H1 (cell line): Measurements from ENCODE around the gene NRN1. TPM values are rescaled to one million over a fixed set of nuclear protein-coding genes. Genes with fewer than 3 reads are reported as not detected.
A peak's percentile ranks its signal among the peaks of the same experiment; 100 is the strongest.

Experiments
- CTCF ChIA-PET: fragments of 300-600 bp; sonication (Branson Sonifier 250); formaldehyde crosslinking; loops from one replicate; lab custom pipeline; 2021; ENCODE audit not compliant: partially characterized antibody; lab: Charles Lee
- POLR2A ChIA-PET: fragments of 300-600 bp; sonication (Branson Sonifier 250); formaldehyde crosslinking; loops from one replicate; lab custom pipeline; 2021; ENCODE audit warnings: inconsistent platforms; ENCODE audit not compliant: partially characterized antibody; lab: Charles Lee
- DNase-seq, 2 experiments: peaks; one replicate each; pipeline versions ENCODE4 v3.0.0 to v3.0.0-alpha.2; 2010 to 2022; ENCODE audit warnings: low spot score in 2 of 2, low read depth in 1 of 2, mixed read lengths in 1 of 2
- FAIRE-seq: peaks from 2 replicates; lab custom pipeline; 2011; peaks lifted over from hg19 to GRCh38; lab: Jason Lieb, UNC
- H2AFZ ChIP-seq: 2 replicates; pipeline ENCODE4 v1.8.1; 2012; ENCODE audit warnings: low read length, inconsistent platforms
- H2AK5ac ChIP-seq: 2 replicates; pipeline ENCODE4 v1.6.1; 2013; ENCODE audit warnings: low read depth, low read length
- H2BK120ac ChIP-seq: replicated peaks from 2 replicates; pipeline ENCODE3; 2013; ENCODE audit warnings: low read depth, low read length, inconsistent platforms
- H2BK12ac ChIP-seq: 2 replicates; pipeline ENCODE4 v1.6.1; 2013; ENCODE audit warnings: low read depth, low read length
- H2BK15ac ChIP-seq: 2 replicates; pipeline ENCODE4 v1.6.1; 2013; ENCODE audit warnings: low read length
- H2BK20ac ChIP-seq: 2 replicates; pipeline ENCODE4 v1.6.1; 2013; ENCODE audit warnings: low read length
- H2BK5ac ChIP-seq: 2 replicates; pipeline ENCODE4 v1.6.1; 2013; ENCODE audit warnings: low read depth, low read length
- H3K14ac ChIP-seq: 2 replicates; pipeline ENCODE4 v1.6.1; 2013; ENCODE audit warnings: inconsistent platforms; ENCODE audit not compliant: insufficient read length
- H3K18ac ChIP-seq: 2 replicates; pipeline ENCODE4 v1.6.1; 2013; ENCODE audit warnings: low read length; ENCODE audit errors: extremely low read depth
- H3K23ac ChIP-seq: 2 replicates; pipeline ENCODE4 v1.6.1; 2013; ENCODE audit warnings: inconsistent platforms; ENCODE audit not compliant: insufficient read length
- H3K23me2 ChIP-seq: 2 replicates; pipeline ENCODE4 v1.6.1; 2013; ENCODE audit warnings: low read depth, low read length
- H3K27ac ChIP-seq: 2 replicates; pipeline ENCODE4 v1.6.1; 2011; ENCODE audit warnings: low read depth, low read length, inconsistent platforms
- H3K27me3 ChIP-seq, 4 experiments: replicated peaks in 1 of 4; 1 replicate in 1 of 4; 2 replicates in 3 of 4; pipeline versions ENCODE4 v1.6.1 to v1.8.1; 2011 to 2013; ENCODE audit warnings: low read length in 3 of 4, mild to moderate bottlenecking in 3 of 4, inconsistent platforms in 2 of 4, mixed read lengths in 2 of 4, moderate library complexity in 1 of 4; ENCODE audit not compliant: control insufficient read depth in 3 of 4, insufficient read depth in 3 of 4; ENCODE audit errors: extremely low read depth in 1 of 4
- H3K36me3 ChIP-seq, 4 experiments: 2 replicates each; pipeline versions ENCODE4 v1.6.1 to v1.8.1; 2011 to 2013; ENCODE audit warnings: mild to moderate bottlenecking in 4 of 4, low read length in 3 of 4, moderate library complexity in 2 of 4, control low read depth in 1 of 4, inconsistent platforms in 1 of 4; ENCODE audit not compliant: insufficient read depth in 4 of 4, control insufficient read depth in 2 of 4
- H3K4ac ChIP-seq: replicated peaks from 2 replicates; pipeline ENCODE3; 2013; ENCODE audit warnings: low read length, low read depth, mixed read lengths, inconsistent platforms; ENCODE audit not compliant: insufficient read length
- H3K4me1 ChIP-seq, 4 experiments: replicated peaks in 1 of 4; 1 replicate in 1 of 4; 2 replicates in 3 of 4; pipeline versions ENCODE4 v1.6.1 to v1.8.1; 2011 to 2013; ENCODE audit warnings: low read length in 3 of 4, inconsistent platforms in 2 of 4, mixed read lengths in 1 of 4; ENCODE audit not compliant: insufficient read depth in 4 of 4, control insufficient read depth in 3 of 4
- H3K4me2 ChIP-seq, 2 experiments: 2 replicates each; pipeline versions ENCODE4 v1.6.1 to v1.8.1; 2011 to 2013; ENCODE audit warnings: low read depth in 2 of 2, low read length in 2 of 2, control low read depth in 1 of 2, inconsistent platforms in 1 of 2, mild to moderate bottlenecking in 1 of 2; ENCODE audit not compliant: insufficient read depth in 1 of 2
- H3K4me3 ChIP-seq, 4 experiments: fragments of 200-600, 300-600 bp in 1 of 4; sonication (generic), shearing (Covaris generic), sonication (Bioruptor Twin) in 1 of 4; 2 replicates each; pipeline versions ENCODE4 v1.5.1 to v1.8.1; 2011 to 2016; ENCODE audit warnings: low read length in 4 of 4, low read depth in 3 of 4, control low read depth in 2 of 4, inconsistent platforms in 2 of 4, mild to moderate bottlenecking in 2 of 4, mixed read lengths in 1 of 4, moderate library complexity in 1 of 4; ENCODE audit not compliant: insufficient read depth in 2 of 4; ENCODE audit errors: extremely low read depth in 1 of 4
- H3K56ac ChIP-seq: replicated peaks from 2 replicates; pipeline ENCODE3; 2013; ENCODE audit warnings: low read depth, mild to moderate bottlenecking, mixed read lengths, low read length, inconsistent platforms; ENCODE audit not compliant: insufficient read length
- H3K79me1 ChIP-seq: 2 replicates; pipeline ENCODE4 v1.6.1; 2013; ENCODE audit warnings: low read depth, low read length, control low read depth
- H3K79me2 ChIP-seq, 2 experiments: 2 replicates each; pipeline versions ENCODE4 v1.6.1 to v1.8.1; 2012 to 2013; ENCODE audit warnings: low read length in 2 of 2, mild to moderate bottlenecking in 2 of 2, inconsistent platforms in 1 of 2; ENCODE audit not compliant: insufficient read depth in 2 of 2, control insufficient read depth in 1 of 2
- H3K9ac ChIP-seq, 4 experiments: replicated peaks in 1 of 4; 1 replicate in 1 of 4; 2 replicates in 3 of 4; pipeline versions ENCODE4 v1.6.1 to v1.8.1; 2011 to 2013; ENCODE audit warnings: low read depth in 3 of 4, low read length in 3 of 4, control low read depth in 2 of 4, mild to moderate bottlenecking in 2 of 4, moderate library complexity in 2 of 4, inconsistent platforms in 1 of 4; ENCODE audit errors: extremely low read depth in 1 of 4
- H3K9me3 ChIP-seq, 2 experiments: 2 replicates each; pipeline versions ENCODE4 v1.6.1 to v1.8.1; 2012 to 2013; ENCODE audit warnings: mild to moderate bottlenecking in 2 of 2, moderate library complexity in 2 of 2, control low read depth in 1 of 2, inconsistent platforms in 1 of 2, low read depth in 1 of 2, low read length in 1 of 2, mixed read lengths in 1 of 2; ENCODE audit not compliant: insufficient read depth in 2 of 2
- H4K20me1 ChIP-seq, 2 experiments: replicated peaks in 1 of 2; 2 replicates each; pipeline versions ENCODE3 to v1.8.1; 2011 to 2013; ENCODE audit warnings: inconsistent platforms in 2 of 2, low read length in 2 of 2, mild to moderate bottlenecking in 1 of 2; ENCODE audit not compliant: insufficient read depth in 2 of 2, control insufficient read depth in 1 of 2
- H4K5ac ChIP-seq: 2 replicates; pipeline ENCODE4 v1.6.1; 2013; ENCODE audit warnings: low read length, low read depth, mixed read lengths, inconsistent platforms; ENCODE audit not compliant: insufficient read length
- H4K8ac ChIP-seq: 2 replicates; pipeline ENCODE4 v1.8.0; 2013; ENCODE audit warnings: mild to moderate bottlenecking, moderate library complexity, low read length, inconsistent platforms; ENCODE audit not compliant: insufficient read depth; ENCODE audit errors: extremely low read depth
- H4K91ac ChIP-seq: replicated peaks from 2 replicates; pipeline ENCODE3; 2013; ENCODE audit warnings: low read length, mixed read lengths, inconsistent platforms; ENCODE audit not compliant: insufficient read length
- BCL11A ChIP-seq, 2 experiments: IDR thresholded peaks; one replicate each; pipeline ENCODE4 v1.6.1; 2011; ENCODE audit warnings: low read depth in 2 of 2, low read length in 2 of 2, mild to moderate bottlenecking in 2 of 2
- EZH2 ChIP-seq: fragments of 200-600 bp; sonication (generic); IDR thresholded peaks from 2 replicates; pipeline ENCODE4 v1.7.1; 2012; ENCODE audit warnings: low read depth, mild to moderate bottlenecking, moderate library complexity, low read length, inconsistent platforms; ENCODE audit not compliant: severe bottlenecking
- FOSL1 ChIP-seq: IDR thresholded peaks from 2 replicates; pipeline ENCODE4 v1.6.1; 2011; ENCODE audit warnings: mild to moderate bottlenecking, low read depth, low read length, moderate library complexity; ENCODE audit not compliant: insufficient read depth
- HDAC6 ChIP-seq: IDR thresholded peaks from one replicate; pipeline ENCODE4 v1.7.1; 2012; ENCODE audit warnings: low read depth, mild to moderate bottlenecking, inconsistent platforms, low read length, moderate library complexity
- JUN ChIP-seq: IDR thresholded peaks from 2 replicates; pipeline ENCODE4 v1.6.1; 2011; ENCODE audit warnings: low read depth, mild to moderate bottlenecking, improper control_type of control experiment, low read length
- JUND ChIP-seq: IDR thresholded peaks from 2 replicates; pipeline ENCODE4 v1.6.1; 2011; ENCODE audit warnings: mild to moderate bottlenecking, improper control_type of control experiment, low read length
- KDM1A ChIP-seq: fragments of 200-600, 300-600 bp; sonication (generic); IDR thresholded peaks from 2 replicates; pipeline ENCODE4 v1.7.1; 2016; ENCODE audit warnings: mild to moderate bottlenecking, low read length, borderline replicate concordance
- MAX ChIP-seq: IDR thresholded peaks from 2 replicates; pipeline ENCODE4 v1.6.1; 2012; ENCODE audit warnings: inconsistent platforms
- POLR2A ChIP-seq, 2 experiments: IDR thresholded peaks; 1 replicate in 1 of 2; 2 replicates in 1 of 2; pipeline ENCODE4 v1.6.1; 2011; ENCODE audit warnings: low read depth in 2 of 2, low read length in 2 of 2, mild to moderate bottlenecking in 2 of 2; ENCODE audit errors: control extremely low read depth in 1 of 2
- POLR2AphosphoS5 ChIP-seq: IDR thresholded peaks from 2 replicates; pipeline ENCODE4 v1.6.1; 2011; ENCODE audit warnings: low read depth, low read length
- RBBP5 ChIP-seq: IDR thresholded peaks from 2 replicates; pipeline ENCODE4 v1.7.1; 2012; ENCODE audit warnings: low read depth, mild to moderate bottlenecking, inconsistent platforms, low read length, moderate library complexity, borderline replicate concordance
- RNF2 ChIP-seq: fragments of 200-900, 300-1000 bp; sonication (generic); IDR thresholded peaks from 2 replicates; pipeline ENCODE4 v1.7.1; 2016; ENCODE audit warnings: borderline replicate concordance, low read depth, mild to moderate bottlenecking, antibody characterized with exemption, low read length; ENCODE audit not compliant: poor library complexity, severe bottlenecking; ENCODE audit errors: missing control alignments
- WGBS, 2 experiments: shearing (Covaris generic) in 1 of 2; methylation state at CpG; one replicate each; pipeline versions ENCODE4 v1.1.6 to v1.1.7; 2013 to 2015; ENCODE audit warnings: low lambda C conversion rate in 2 of 2, mixed read lengths in 2 of 2, inconsistent platforms in 1 of 2, low coverage in 1 of 2, missing lambda C conversion rate in 1 of 2; ENCODE audit not compliant: insufficient replicate concordance in 2 of 2, insufficient coverage in 1 of 2, insufficient read length in 1 of 2; ENCODE audit errors: extremely low coverage in 1 of 2, missing lambda C conversion rate in 1 of 2; 5-methylcytosine and 5-hydroxymethylcytosine counted together
- polyA plus RNA-seq, 7 experiments: library from polyadenylated mRNA; depleted of rRNA in 3 of 7; stranded (reverse) in 5 of 7; unstranded in 2 of 7; fragments of >200 nt in 5 of 7; fragments of 200-250 nt in 2 of 7; gene quantifications; 1 replicate in 5 of 7; 2 replicates in 1 of 7; 4 replicates in 1 of 7; pipeline versions ENCODE4 v1.2.1 to v1.2.3, GENCODE V29; 2011 to 2013; ENCODE audit warnings: missing spikeins in 2 of 7, mixed read lengths in 2 of 7
- total RNA-seq: library from RNA; stranded (reverse); fragmentation: NEBNext Ultra II Directional; extraction: Animal tissue kit (Norgen Biotek cat#: 25700); gene quantifications from 2 replicates; pipeline ENCODE4 v1.2.1, GENCODE V29; 2021

Gene NRN1
- total and polyA plus RNA-seq, 2 of the 8 experiments (the other 6 are each of a cell fraction or from before 2014, with no cell fraction given): 0.06 to 0.26 TPM

GRCh38 chr6:5996714-5997419, 9.9 kb downstream of the NRN1 start:
- Histone ChIP-seq H2BK120ac (no peak overlapping the region), H2AK5ac (no peak overlapping the region), H2BK5ac (no peak overlapping the region), H3K79me1 (no peaks in the 10 kb centered on the region), H4K91ac (no peak overlapping the region), H2BK15ac (no peak overlapping the region), H4K8ac (no peak overlapping the region), H2BK12ac (no peak overlapping the region), H4K20me1 (peaks cover 6 to 34% of the 10 kb centered on the region in 2 experiments), H3K4me1 (peaks cover 4 to 32% (median 19%) of the 10 kb centered on the region in 4 experiments), H3K56ac (no peak overlapping the region), H3K4me3 (peak overlapping the region; percentile 38 to 60 (median 50); a peak in 7 of 8 replicates), H3K27ac (no peak overlapping the region), H3K14ac (no peak overlapping the region), H3K23me2 (peaks cover 16% of the 10 kb centered on the region), H3K18ac (no peak overlapping the region), H3K36me3 (no peaks in the 10 kb centered on the region), H3K27me3 (peaks cover 82 to 99% (median 96%) of the 10 kb centered on the region in 4 experiments), H4K5ac (no peak overlapping the region), H2AFZ (no peak overlapping the region), H3K23ac (no peak overlapping the region), H2BK20ac (no peak overlapping the region), H3K79me2 (no peaks in the 10 kb centered on the region), H3K4ac (no peak overlapping the region), H3K9me3 (no peaks in the 10 kb centered on the region), H3K9ac (no peak overlapping the region), H3K4me2 (peak overlapping the region; percentile 73 to 86)
- FAIRE-seq (no peak), DNase-seq (peak in 1 of 2 experiments; percentile 72)
- 2% methylated on average over 31 of the region's 48 CpGs; no CpG with 5 or more reads in 1 of the 2 experiments for WGBS, 2 experiments
- ChIA-PET CTCF (interaction anchor here (1.1 to 3.1 kb wide), 4 partner anchors 11 to 575 kb away, joined by 3 to 20 read pairs (median 4); partner anchors contain the start of gene NRN1), POLR2A (interaction anchor here (1.5 kb wide), 1 partner anchor 10 kb away, joined by 10 read pairs; the partner anchor contains the start of gene NRN1)
- TF ChIP-seq BCL11A (IDR thresholded peaks at IDR 0.05; ENCODE audit: low read depth in 2 of 2, low read length in 2 of 2) (no peak), MAX (no peak), POLR2A (IDR thresholded peaks at IDR 0.05; ENCODE audit: control extremely low read depth in 1 of 2, low read depth in 2 of 2, low read length in 2 of 2) (no peak), KDM1A (no peak), RBBP5 (0 out of 2 replicates have a peak, but pooled peaks have one; percentile 31), POLR2AphosphoS5 (no peak), RNF2 (peak; percentile 24), HDAC6 (no peak), FOSL1 (no peak), JUND (no peak), EZH2 (peak; percentile 14), JUN (no peak)
